ENCODE data around the gene GOLGA6C.
"Not testable (repeated sequence)": the region's sequence is repeated elsewhere in the genome, so short reads cannot be mapped to it uniquely, and the experiment has no call there.

Gene GOLGA6C

GRCh38 chr15:75228787-75229186 is 29.3 kb upstream of the GOLGA6C start:
- DNase-seq: no peak

- DNase-seq: no peak
These were observed 28.7 kb upstream of the GOLGA6C start for GRCh38 chr15:75229191-75230015.

- no peak for DNase-seq
These were observed 28.2 kb upstream of the GOLGA6C start for GRCh38 chr15:75230016-75230343.

- no peak for DNase-seq
These were observed 27.4 kb upstream of the GOLGA6C start for GRCh38 chr15:75230551-75231371.

GRCh38 chr15:75231836-75232235 is 26.3 kb upstream of the GOLGA6C start:
- no peak for DNase-seq

GRCh38 chr15:75232252-75232813 is 25.8 kb upstream of the GOLGA6C start:
- no peak for DNase-seq

- no peak for DNase-seq
These were observed 25.2 kb upstream of the GOLGA6C start for GRCh38 chr15:75232826-75233503.

- no peak for DNase-seq
These were observed 24.5 kb upstream of the GOLGA6C start for GRCh38 chr15:75233504-75234190.

GRCh38 chr15:75234191-75234810 is 23.8 kb upstream of the GOLGA6C start:
- no peak for DNase-seq

GRCh38 chr15:75235051-75235673 is 23.0 kb upstream of the GOLGA6C start:
- DNase-seq: no peak

- no peak for DNase-seq
These were observed 22.1 kb upstream of the GOLGA6C start for GRCh38 chr15:75235760-75236729.

GRCh38 chr15:75237316-75237982 is 20.7 kb upstream of the GOLGA6C start:
- DNase-seq: no peak

GRCh38 chr15:75238150-75238549 is 20.0 kb upstream of the GOLGA6C start:
- DNase-seq: no peak

GRCh38 chr15:75245741-75246140 is 12.4 kb upstream of the GOLGA6C start:
- not testable (repeated sequence) for DNase-seq

GRCh38 chr15:75248991-75249390 is 9.1 kb upstream of the GOLGA6C start:
- not testable (repeated sequence) for DNase-seq

- DNase-seq: no peak
These were observed 8.4 kb upstream of the GOLGA6C start for GRCh38 chr15:75249726-75250125.

- not testable (repeated sequence) for DNase-seq
These were observed 6.8 kb upstream of the GOLGA6C start for GRCh38 chr15:75251343-75251742.

- not testable (repeated sequence) for DNase-seq
These were observed 5.8 kb upstream of the GOLGA6C start for GRCh38 chr15:75252285-75252684.

GRCh38 chr15:75258620-75259343 is 648 bp downstream of the GOLGA6C start:
- not testable (repeated sequence) for DNase-seq
